Measurements from ENCODE around the gene PTPRG. TPM values are rescaled to one million over a fixed set of nuclear protein-coding genes. Genes with fewer than 3 reads are reported as not detected.

PTPRG gene
- total RNA-seq, 4 donors from 2014 or later, result 33.5 to 56.6 (median 46.9) TPM

GRCh38 chr3:61724801-61725200, 163.4 kb downstream of the PTPRG start:
- Histone ChIP-seq H3K36me3 (no peaks in the 10 kb centered on the region), H3K27me3 (no peaks in the 10 kb centered on the region), H3K27ac (no peak overlapping the region), H3K4me1 (peaks cover 0 to 4% (median 0%) of the 10 kb centered on the region in 4 donors), H3K4me3 (no peak overlapping the region), H3K9me3 (no peaks in the 10 kb centered on the region)
- no peak for DNase-seq
- TF ChIP-seq POLR2A (IDR thresholded peaks at IDR 0.05), result no peak
- no peak for TF ChIP-seq CTCF (IDR thresholded peaks at IDR 0.05)

- H3K36me3 ChIP-seq, result no peaks in the 10 kb centered on the region
- no peak overlapping the region for H3K27ac ChIP-seq
- H3K27me3 ChIP-seq, result no peaks in the 10 kb centered on the region
- TF ChIP-seq POLR2A (IDR thresholded peaks at IDR 0.05), result no peak
- H3K9me3 ChIP-seq, result no peaks in the 10 kb centered on the region
- DNase-seq, result no peak
- no peak overlapping the region for H3K4me3 ChIP-seq
- H3K4me1 ChIP-seq, result peaks cover 0 to 4% (median 0%) of the 10 kb centered on the region in 4 donors
These were observed 164.5 kb downstream of the PTPRG start for GRCh38 chr3:61725851-61726333.

GRCh38 chr3:61727435-61727834, 166.1 kb downstream of the PTPRG start:
- DNase-seq, result no peak
- TF ChIP-seq POLR2A (IDR thresholded peaks at IDR 0.05), result no peak
- no peak for TF ChIP-seq CTCF (IDR thresholded peaks at IDR 0.05)
- Histone ChIP-seq H3K27me3 (no peaks in the 10 kb centered on the region), H3K9me3 (no peaks in the 10 kb centered on the region), H3K4me1 (peaks cover 0 to 4% (median 0%) of the 10 kb centered on the region in 4 donors), H3K36me3 (no peaks in the 10 kb centered on the region), H3K27ac (no peak overlapping the region), H3K4me3 (no peak overlapping the region)

GRCh38 chr3:61729038-61729634, 167.8 kb downstream of the PTPRG start:
- Histone ChIP-seq H3K9me3 (no peaks in the 10 kb centered on the region), H3K4me1 (peaks cover 0 to 4% (median 0%) of the 10 kb centered on the region in 4 donors), H3K27ac (no peak overlapping the region), H3K36me3 (no peaks in the 10 kb centered on the region), H3K27me3 (no peaks in the 10 kb centered on the region), H3K4me3 (no peak overlapping the region)
- no peak for DNase-seq
- TF ChIP-seq POLR2A (IDR thresholded peaks at IDR 0.05) (no peak), CTCF (IDR thresholded peaks at IDR 0.05) (no peak)

- Histone ChIP-seq H3K4me1 (peaks cover 0 to 4% (median 0%) of the 10 kb centered on the region in 4 donors), H3K36me3 (no peaks in the 10 kb centered on the region), H3K4me3 (no peak overlapping the region), H3K27me3 (no peaks in the 10 kb centered on the region), H3K9me3 (no peaks in the 10 kb centered on the region), H3K27ac (no peak overlapping the region)
- no peak for DNase-seq
- TF ChIP-seq POLR2A (IDR thresholded peaks at IDR 0.05) (no peak), CTCF (IDR thresholded peaks at IDR 0.05) (no peak)
These were observed 168.7 kb downstream of the PTPRG start for GRCh38 chr3:61730056-61730455.

- no peak overlapping the region for H3K4me3 ChIP-seq
- H3K27me3 ChIP-seq, result no peaks in the 10 kb centered on the region
- H3K27ac ChIP-seq, result no peak overlapping the region
- no peaks in the 10 kb centered on the region for H3K9me3 ChIP-seq
- no peaks in the 10 kb centered on the region for H3K36me3 ChIP-seq
- DNase-seq, result no peak
- H3K4me1 ChIP-seq, result peaks cover 0 to 1% (median 0%) of the 10 kb centered on the region in 4 donors
- no peak for TF ChIP-seq POLR2A (IDR thresholded peaks at IDR 0.05)
- no peak for TF ChIP-seq CTCF (IDR thresholded peaks at IDR 0.05)
These were observed 169.3 kb downstream of the PTPRG start for GRCh38 chr3:61730577-61731231.
